ENCODE measurements around the gene SERTM1. TPM values are rescaled to one million over a fixed set of nuclear protein-coding genes. Genes with fewer than 3 reads are reported as not detected.

The SERTM1 gene
- polyA plus RNA-seq, 1 donor from 2014 or later = not detected

DNA sequence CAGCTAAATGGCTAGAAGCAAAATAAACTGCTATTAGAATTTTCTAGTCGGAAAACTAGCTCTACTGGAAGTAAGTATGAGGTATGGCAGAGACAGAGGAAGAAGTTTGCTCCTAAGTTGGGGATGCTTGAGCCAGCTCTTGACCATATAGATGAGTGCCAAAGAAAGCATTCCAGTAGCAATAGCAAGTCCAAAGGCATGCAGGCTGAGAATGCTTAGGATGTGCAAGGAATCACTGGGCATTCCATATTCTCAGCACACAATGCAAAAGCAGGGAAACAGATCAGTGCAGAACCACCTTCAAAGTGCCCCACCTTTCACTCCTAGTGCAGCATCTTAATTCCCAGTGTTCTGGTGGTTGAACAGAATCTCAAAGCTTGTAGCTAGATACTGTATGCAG, 32.9 kb downstream of the SERTM1 start:
- Histone ChIP-seq H3K9me3 (ENCODE audit: low read length) (no peaks in the 10 kb centered on the region), H3K27me3 (ENCODE audit: insufficient read depth, low read depth, low read length) (no peaks in the 10 kb centered on the region), H4K20me1 (ENCODE audit: insufficient read depth) (no peaks in the 10 kb centered on the region), H3K9ac (ENCODE audit: low read length) (no peak overlapping the region), H2AFZ (ENCODE audit: low read depth, low read length) (no peak overlapping the region), H3K9me2 (ENCODE audit: insufficient read depth, low read length) (no peaks in the 10 kb centered on the region), H3F3A (ENCODE audit: insufficient read depth, low read length, poor library complexity, severe bottlenecking) (no peaks in the 10 kb centered on the region), H3K36me3 (ENCODE audit: insufficient read depth, low read length) (no peaks in the 10 kb centered on the region), H3K27ac (ENCODE audit: low read length) (no peak overlapping the region), H3K79me2 (replicated peaks; ENCODE audit: insufficient read depth, low read length) (no peaks in the 10 kb centered on the region), H3K4me3 (ENCODE audit: low read length) (no peak overlapping the region), H3K4me2 (ENCODE audit: low read length) (no peak overlapping the region)
- TF ChIP-seq, protein P1, sequence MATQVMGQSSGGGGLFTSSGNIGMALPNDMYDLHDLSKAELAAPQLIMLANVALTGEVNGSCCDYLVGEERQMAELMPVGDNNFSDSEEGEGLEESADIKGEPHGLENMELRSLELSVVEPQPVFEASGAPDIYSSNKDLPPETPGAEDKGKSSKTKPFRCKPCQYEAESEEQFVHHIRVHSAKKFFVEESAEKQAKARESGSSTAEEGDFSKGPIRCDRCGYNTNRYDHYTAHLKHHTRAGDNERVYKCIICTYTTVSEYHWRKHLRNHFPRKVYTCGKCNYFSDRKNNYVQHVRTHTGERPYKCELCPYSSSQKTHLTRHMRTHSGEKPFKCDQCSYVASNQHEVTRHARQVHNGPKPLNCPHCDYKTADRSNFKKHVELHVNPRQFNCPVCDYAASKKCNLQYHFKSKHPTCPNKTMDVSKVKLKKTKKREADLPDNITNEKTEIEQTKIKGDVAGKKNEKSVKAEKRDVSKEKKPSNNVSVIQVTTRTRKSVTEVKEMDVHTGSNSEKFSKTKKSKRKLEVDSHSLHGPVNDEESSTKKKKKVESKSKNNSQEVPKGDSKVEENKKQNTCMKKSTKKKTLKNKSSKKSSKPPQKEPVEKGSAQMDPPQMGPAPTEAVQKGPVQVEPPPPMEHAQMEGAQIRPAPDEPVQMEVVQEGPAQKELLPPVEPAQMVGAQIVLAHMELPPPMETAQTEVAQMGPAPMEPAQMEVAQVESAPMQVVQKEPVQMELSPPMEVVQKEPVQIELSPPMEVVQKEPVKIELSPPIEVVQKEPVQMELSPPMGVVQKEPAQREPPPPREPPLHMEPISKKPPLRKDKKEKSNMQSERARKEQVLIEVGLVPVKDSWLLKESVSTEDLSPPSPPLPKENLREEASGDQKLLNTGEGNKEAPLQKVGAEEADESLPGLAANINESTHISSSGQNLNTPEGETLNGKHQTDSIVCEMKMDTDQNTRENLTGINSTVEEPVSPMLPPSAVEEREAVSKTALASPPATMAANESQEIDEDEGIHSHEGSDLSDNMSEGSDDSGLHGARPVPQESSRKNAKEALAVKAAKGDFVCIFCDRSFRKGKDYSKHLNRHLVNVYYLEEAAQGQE (IDR thresholded peaks at IDR 0.05; ENCODE audit: borderline replicate concordance) = no peak
- TF ChIP-seq MXI1 (conservative IDR thresholded peaks at IDR 0.05; ENCODE audit: poor library complexity, severe bottlenecking) = no peak
- no peak for TF ChIP-seq POLR2AphosphoS5 (IDR thresholded peaks at IDR 0.05)
- TF ChIP-seq, protein P2, sequence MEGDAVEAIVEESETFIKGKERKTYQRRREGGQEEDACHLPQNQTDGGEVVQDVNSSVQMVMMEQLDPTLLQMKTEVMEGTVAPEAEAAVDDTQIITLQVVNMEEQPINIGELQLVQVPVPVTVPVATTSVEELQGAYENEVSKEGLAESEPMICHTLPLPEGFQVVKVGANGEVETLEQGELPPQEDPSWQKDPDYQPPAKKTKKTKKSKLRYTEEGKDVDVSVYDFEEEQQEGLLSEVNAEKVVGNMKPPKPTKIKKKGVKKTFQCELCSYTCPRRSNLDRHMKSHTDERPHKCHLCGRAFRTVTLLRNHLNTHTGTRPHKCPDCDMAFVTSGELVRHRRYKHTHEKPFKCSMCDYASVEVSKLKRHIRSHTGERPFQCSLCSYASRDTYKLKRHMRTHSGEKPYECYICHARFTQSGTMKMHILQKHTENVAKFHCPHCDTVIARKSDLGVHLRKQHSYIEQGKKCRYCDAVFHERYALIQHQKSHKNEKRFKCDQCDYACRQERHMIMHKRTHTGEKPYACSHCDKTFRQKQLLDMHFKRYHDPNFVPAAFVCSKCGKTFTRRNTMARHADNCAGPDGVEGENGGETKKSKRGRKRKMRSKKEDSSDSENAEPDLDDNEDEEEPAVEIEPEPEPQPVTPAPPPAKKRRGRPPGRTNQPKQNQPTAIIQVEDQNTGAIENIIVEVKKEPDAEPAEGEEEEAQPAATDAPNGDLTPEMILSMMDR (IDR thresholded peaks at IDR 0.05; ENCODE audit: poor library complexity, severe bottlenecking) = no peak
- no peak for TF ChIP-seq SMC3 (conservative IDR thresholded peaks at IDR 0.05; ENCODE audit: poor library complexity)
- TF ChIP-seq RAD21 (conservative IDR thresholded peaks at IDR 0.05) = no peak
- no peak for TF ChIP-seq EP300 (conservative IDR thresholded peaks at IDR 0.05; ENCODE audit: poor library complexity, severe bottlenecking)
- TF ChIP-seq EZH2 (IDR thresholded peaks at IDR 0.05; ENCODE audit: borderline replicate concordance, insufficient read depth, low read length, poor library complexity, severe bottlenecking) = no peak
- no peak for TF ChIP-seq TAF1 (IDR thresholded peaks at IDR 0.05; ENCODE audit: low read depth)

DNA sequence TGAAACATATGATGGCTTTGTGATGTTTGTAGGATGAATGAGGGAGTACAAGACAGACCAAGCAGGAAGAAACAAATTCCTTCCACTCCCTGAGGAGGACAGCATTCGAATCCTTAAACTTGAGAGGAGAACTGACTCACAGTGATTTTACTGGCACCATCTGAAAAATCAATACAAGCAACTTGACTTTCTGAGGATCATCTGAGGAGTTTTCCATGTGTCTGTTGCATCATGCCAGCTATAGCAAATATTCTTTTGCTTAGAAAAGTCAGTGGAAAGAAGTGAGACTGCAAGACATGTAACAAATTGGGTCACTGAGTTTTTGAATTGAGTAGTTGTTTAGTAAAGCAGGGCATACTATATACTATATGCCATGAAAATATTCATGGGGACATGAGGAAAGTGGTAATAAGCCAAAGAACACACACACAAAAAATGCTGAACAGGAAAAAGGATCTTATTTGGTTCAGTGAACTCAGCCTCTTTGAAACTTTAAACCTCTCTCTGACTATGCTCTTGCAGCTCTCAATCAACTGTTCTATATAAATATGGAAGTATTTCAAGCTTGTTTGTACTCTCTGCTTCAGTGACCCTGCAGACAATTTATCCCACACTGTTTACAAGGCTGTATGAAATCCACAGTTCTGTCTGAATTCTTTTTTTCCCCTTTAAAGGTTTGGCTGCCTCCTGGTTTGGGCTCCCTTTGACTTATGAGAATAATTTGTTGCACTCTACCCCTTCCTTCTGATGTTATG, 35.5 kb downstream of the SERTM1 start:
- Histone ChIP-seq H3K9me3 (ENCODE audit: low read length) (no peaks in the 10 kb centered on the region), H3K79me2 (replicated peaks; ENCODE audit: insufficient read depth, low read length) (no peaks in the 10 kb centered on the region), H4K20me1 (ENCODE audit: insufficient read depth) (no peaks in the 10 kb centered on the region), H3K4me3 (ENCODE audit: low read length) (no peak overlapping the region), H2AFZ (ENCODE audit: low read depth, low read length) (no peak overlapping the region), H3K9ac (ENCODE audit: low read length) (no peak overlapping the region), H3K9me2 (ENCODE audit: insufficient read depth, low read length) (no peaks in the 10 kb centered on the region), H3K27ac (ENCODE audit: low read length) (no peak overlapping the region), H3K36me3 (ENCODE audit: insufficient read depth, low read length) (no peaks in the 10 kb centered on the region), H3K4me2 (ENCODE audit: low read length) (no peak overlapping the region), H3K27me3 (ENCODE audit: insufficient read depth, low read depth, low read length) (no peaks in the 10 kb centered on the region), H3F3A (ENCODE audit: insufficient read depth, low read length, poor library complexity, severe bottlenecking) (no peaks in the 10 kb centered on the region)
- no peak for TF ChIP-seq RAD21 (conservative IDR thresholded peaks at IDR 0.05)
- no peak for TF ChIP-seq POLR2AphosphoS5 (IDR thresholded peaks at IDR 0.05)
- TF ChIP-seq, protein P1 (IDR thresholded peaks at IDR 0.05; ENCODE audit: borderline replicate concordance) = no peak
- TF ChIP-seq TAF1 (IDR thresholded peaks at IDR 0.05; ENCODE audit: low read depth) = no peak
- TF ChIP-seq, protein P2 (IDR thresholded peaks at IDR 0.05; ENCODE audit: poor library complexity, severe bottlenecking) = no peak
- TF ChIP-seq SMC3 (conservative IDR thresholded peaks at IDR 0.05; ENCODE audit: poor library complexity) = no peak
- no peak for TF ChIP-seq EZH2 (IDR thresholded peaks at IDR 0.05; ENCODE audit: borderline replicate concordance, insufficient read depth, low read length, poor library complexity, severe bottlenecking)
- TF ChIP-seq EP300 (conservative IDR thresholded peaks at IDR 0.05; ENCODE audit: poor library complexity, severe bottlenecking) = no peak
- TF ChIP-seq MXI1 (conservative IDR thresholded peaks at IDR 0.05; ENCODE audit: poor library complexity, severe bottlenecking) = no peak

Measured in neural cell (in vitro differentiated cells).